H1 (cell line): ENCODE data around the gene CCDC40. TPM values are rescaled to one million over a fixed set of nuclear protein-coding genes. Genes with fewer than 3 reads are reported as not detected.

Experiments used
- CTCF ChIA-PET: fragments of 300-600 bp; sonication (Branson Sonifier 250); formaldehyde crosslinking; loops from one replicate; lab custom pipeline; 2021; ENCODE audit not compliant: partially characterized antibody; lab: Charles Lee
- POLR2A ChIA-PET: fragments of 300-600 bp; sonication (Branson Sonifier 250); formaldehyde crosslinking; loops from one replicate; lab custom pipeline; 2021; ENCODE audit warnings: inconsistent platforms; ENCODE audit not compliant: partially characterized antibody; lab: Charles Lee
- DNase-seq, 2 experiments: peaks; one replicate each; pipeline versions ENCODE4 v3.0.0 to v3.0.0-alpha.2; 2010 to 2022; ENCODE audit warnings: low spot score in 2 of 2, low read depth in 1 of 2, mixed read lengths in 1 of 2
- FAIRE-seq: peaks from 2 replicates; lab custom pipeline; 2011; peaks lifted over from hg19 to GRCh38; lab: Jason Lieb, UNC
- H2AFZ ChIP-seq: 2 replicates; pipeline ENCODE4 v1.8.1; 2012; ENCODE audit warnings: low read length, inconsistent platforms
- H2AK5ac ChIP-seq: 2 replicates; pipeline ENCODE4 v1.6.1; 2013; ENCODE audit warnings: low read depth, low read length
- H2BK120ac ChIP-seq: replicated peaks from 2 replicates; pipeline ENCODE3; 2013; ENCODE audit warnings: low read depth, low read length, inconsistent platforms
- H2BK12ac ChIP-seq: 2 replicates; pipeline ENCODE4 v1.6.1; 2013; ENCODE audit warnings: low read depth, low read length
- H2BK15ac ChIP-seq: 2 replicates; pipeline ENCODE4 v1.6.1; 2013; ENCODE audit warnings: low read length
- H2BK20ac ChIP-seq: 2 replicates; pipeline ENCODE4 v1.6.1; 2013; ENCODE audit warnings: low read length
- H2BK5ac ChIP-seq: 2 replicates; pipeline ENCODE4 v1.6.1; 2013; ENCODE audit warnings: low read depth, low read length
- H3K14ac ChIP-seq: 2 replicates; pipeline ENCODE4 v1.6.1; 2013; ENCODE audit warnings: inconsistent platforms; ENCODE audit not compliant: insufficient read length
- H3K18ac ChIP-seq: 2 replicates; pipeline ENCODE4 v1.6.1; 2013; ENCODE audit warnings: low read length; ENCODE audit errors: extremely low read depth
- H3K23ac ChIP-seq: 2 replicates; pipeline ENCODE4 v1.6.1; 2013; ENCODE audit warnings: inconsistent platforms; ENCODE audit not compliant: insufficient read length
- H3K23me2 ChIP-seq: 2 replicates; pipeline ENCODE4 v1.6.1; 2013; ENCODE audit warnings: low read depth, low read length
- H3K27ac ChIP-seq: 2 replicates; pipeline ENCODE4 v1.6.1; 2011; ENCODE audit warnings: low read depth, low read length, inconsistent platforms
- H3K27me3 ChIP-seq, 4 experiments: replicated peaks in 1 of 4; 1 replicate in 1 of 4; 2 replicates in 3 of 4; pipeline versions ENCODE4 v1.6.1 to v1.8.1; 2011 to 2013; ENCODE audit warnings: low read length in 3 of 4, mild to moderate bottlenecking in 3 of 4, inconsistent platforms in 2 of 4, mixed read lengths in 2 of 4, moderate library complexity in 1 of 4; ENCODE audit not compliant: control insufficient read depth in 3 of 4, insufficient read depth in 3 of 4; ENCODE audit errors: extremely low read depth in 1 of 4
- H3K36me3 ChIP-seq, 4 experiments: 2 replicates each; pipeline versions ENCODE4 v1.6.1 to v1.8.1; 2011 to 2013; ENCODE audit warnings: mild to moderate bottlenecking in 4 of 4, low read length in 3 of 4, moderate library complexity in 2 of 4, control low read depth in 1 of 4, inconsistent platforms in 1 of 4; ENCODE audit not compliant: insufficient read depth in 4 of 4, control insufficient read depth in 2 of 4
- H3K4ac ChIP-seq: replicated peaks from 2 replicates; pipeline ENCODE3; 2013; ENCODE audit warnings: low read length, low read depth, mixed read lengths, inconsistent platforms; ENCODE audit not compliant: insufficient read length
- H3K4me1 ChIP-seq, 4 experiments: replicated peaks in 1 of 4; 1 replicate in 1 of 4; 2 replicates in 3 of 4; pipeline versions ENCODE4 v1.6.1 to v1.8.1; 2011 to 2013; ENCODE audit warnings: low read length in 3 of 4, inconsistent platforms in 2 of 4, mixed read lengths in 1 of 4; ENCODE audit not compliant: insufficient read depth in 4 of 4, control insufficient read depth in 3 of 4
- H3K4me2 ChIP-seq, 2 experiments: 2 replicates each; pipeline versions ENCODE4 v1.6.1 to v1.8.1; 2011 to 2013; ENCODE audit warnings: low read depth in 2 of 2, low read length in 2 of 2, control low read depth in 1 of 2, inconsistent platforms in 1 of 2, mild to moderate bottlenecking in 1 of 2; ENCODE audit not compliant: insufficient read depth in 1 of 2
- H3K4me3 ChIP-seq, 4 experiments: fragments of 200-600, 300-600 bp in 1 of 4; sonication (generic), shearing (Covaris generic), sonication (Bioruptor Twin) in 1 of 4; 2 replicates each; pipeline versions ENCODE4 v1.5.1 to v1.8.1; 2011 to 2016; ENCODE audit warnings: low read length in 4 of 4, low read depth in 3 of 4, control low read depth in 2 of 4, inconsistent platforms in 2 of 4, mild to moderate bottlenecking in 2 of 4, mixed read lengths in 1 of 4, moderate library complexity in 1 of 4; ENCODE audit not compliant: insufficient read depth in 2 of 4; ENCODE audit errors: extremely low read depth in 1 of 4
- H3K56ac ChIP-seq: replicated peaks from 2 replicates; pipeline ENCODE3; 2013; ENCODE audit warnings: low read depth, mild to moderate bottlenecking, mixed read lengths, low read length, inconsistent platforms; ENCODE audit not compliant: insufficient read length
- H3K79me1 ChIP-seq: 2 replicates; pipeline ENCODE4 v1.6.1; 2013; ENCODE audit warnings: low read depth, low read length, control low read depth
- H3K79me2 ChIP-seq, 2 experiments: 2 replicates each; pipeline versions ENCODE4 v1.6.1 to v1.8.1; 2012 to 2013; ENCODE audit warnings: low read length in 2 of 2, mild to moderate bottlenecking in 2 of 2, inconsistent platforms in 1 of 2; ENCODE audit not compliant: insufficient read depth in 2 of 2, control insufficient read depth in 1 of 2
- H3K9ac ChIP-seq, 4 experiments: replicated peaks in 1 of 4; 1 replicate in 1 of 4; 2 replicates in 3 of 4; pipeline versions ENCODE4 v1.6.1 to v1.8.1; 2011 to 2013; ENCODE audit warnings: low read depth in 3 of 4, low read length in 3 of 4, control low read depth in 2 of 4, mild to moderate bottlenecking in 2 of 4, moderate library complexity in 2 of 4, inconsistent platforms in 1 of 4; ENCODE audit errors: extremely low read depth in 1 of 4
- H3K9me3 ChIP-seq, 2 experiments: 2 replicates each; pipeline versions ENCODE4 v1.6.1 to v1.8.1; 2012 to 2013; ENCODE audit warnings: mild to moderate bottlenecking in 2 of 2, moderate library complexity in 2 of 2, control low read depth in 1 of 2, inconsistent platforms in 1 of 2, low read depth in 1 of 2, low read length in 1 of 2, mixed read lengths in 1 of 2; ENCODE audit not compliant: insufficient read depth in 2 of 2
- H4K20me1 ChIP-seq, 2 experiments: replicated peaks in 1 of 2; 2 replicates each; pipeline versions ENCODE3 to v1.8.1; 2011 to 2013; ENCODE audit warnings: inconsistent platforms in 2 of 2, low read length in 2 of 2, mild to moderate bottlenecking in 1 of 2; ENCODE audit not compliant: insufficient read depth in 2 of 2, control insufficient read depth in 1 of 2
- H4K5ac ChIP-seq: 2 replicates; pipeline ENCODE4 v1.6.1; 2013; ENCODE audit warnings: low read length, low read depth, mixed read lengths, inconsistent platforms; ENCODE audit not compliant: insufficient read length
- H4K8ac ChIP-seq: 2 replicates; pipeline ENCODE4 v1.8.0; 2013; ENCODE audit warnings: mild to moderate bottlenecking, moderate library complexity, low read length, inconsistent platforms; ENCODE audit not compliant: insufficient read depth; ENCODE audit errors: extremely low read depth
- H4K91ac ChIP-seq: replicated peaks from 2 replicates; pipeline ENCODE3; 2013; ENCODE audit warnings: low read length, mixed read lengths, inconsistent platforms; ENCODE audit not compliant: insufficient read length
- ASH2L ChIP-seq: fragments of 200-600, 300-600 bp; sonication (generic); IDR thresholded peaks from one replicate; pipeline ENCODE4 v1.7.1; 2017; ENCODE audit warnings: low read length
- FOSL1 ChIP-seq: IDR thresholded peaks from 2 replicates; pipeline ENCODE4 v1.6.1; 2011; ENCODE audit warnings: mild to moderate bottlenecking, low read depth, low read length, moderate library complexity; ENCODE audit not compliant: insufficient read depth
- SUZ12 ChIP-seq: fragments of 200-600 bp; sonication (generic); IDR thresholded peaks from 2 replicates; pipeline ENCODE4 v1.6.1; 2012; ENCODE audit warnings: mild to moderate bottlenecking, inconsistent platforms, low read length, moderate library complexity, mixed read lengths
- WGBS, 2 experiments: shearing (Covaris generic) in 1 of 2; methylation state at CpG; one replicate each; pipeline versions ENCODE4 v1.1.6 to v1.1.7; 2013 to 2015; ENCODE audit warnings: low lambda C conversion rate in 2 of 2, mixed read lengths in 2 of 2, inconsistent platforms in 1 of 2, low coverage in 1 of 2, missing lambda C conversion rate in 1 of 2; ENCODE audit not compliant: insufficient replicate concordance in 2 of 2, insufficient coverage in 1 of 2, insufficient read length in 1 of 2; ENCODE audit errors: extremely low coverage in 1 of 2, missing lambda C conversion rate in 1 of 2; 5-methylcytosine and 5-hydroxymethylcytosine counted together
- polyA plus RNA-seq, 7 experiments: library from polyadenylated mRNA; depleted of rRNA in 3 of 7; stranded (reverse) in 5 of 7; unstranded in 2 of 7; fragments of >200 nt in 5 of 7; fragments of 200-250 nt in 2 of 7; gene quantifications; 1 replicate in 5 of 7; 2 replicates in 1 of 7; 4 replicates in 1 of 7; pipeline versions ENCODE4 v1.2.1 to v1.2.3, GENCODE V29; 2011 to 2013; ENCODE audit warnings: missing spikeins in 2 of 7, mixed read lengths in 2 of 7
- total RNA-seq: library from RNA; stranded (reverse); fragmentation: NEBNext Ultra II Directional; extraction: Animal tissue kit (Norgen Biotek cat#: 25700); gene quantifications from 2 replicates; pipeline ENCODE4 v1.2.1, GENCODE V29; 2021

The CCDC40 gene
- total and polyA plus RNA-seq, 2 of the 8 experiments (the other 6 are each of a cell fraction or from before 2014, with no cell fraction given) = 4.1 to 11.5 TPM

- Histone ChIP-seq H3K4me2 (no peak overlapping the region), H3K36me3 (peaks cover 0 to 11% (median 1%) of the 10 kb centered on the region in 4 experiments; a peak in 2 of 8 replicates), H2AFZ (no peak overlapping the region), H2BK5ac (no peak overlapping the region), H3K9me3 (no peaks in the 10 kb centered on the region; a peak in 1 of 4 replicates), H3K18ac (no peak overlapping the region), H4K8ac (peak overlapping the region; percentile 62), H4K20me1 (peaks cover 2 to 22% of the 10 kb centered on the region in 2 experiments), H3K4me1 (peaks cover 0 to 7% (median 3%) of the 10 kb centered on the region in 4 experiments; a peak in 3 of 7 replicates), H3K4ac (no peak overlapping the region), H3K23ac (no peak overlapping the region), H3K23me2 (no peaks in the 10 kb centered on the region), H2AK5ac (no peak overlapping the region), H2BK15ac (no peak overlapping the region), H3K4me3 (no peak overlapping the region), H3K79me1 (peaks cover 6% of the 10 kb centered on the region; the same call in 1 of the 2 replicates), H3K27me3 (no peaks in the 10 kb centered on the region), H2BK120ac (no peak overlapping the region), H4K91ac (no peak overlapping the region), H3K9ac (no peak overlapping the region), H2BK20ac (no peak overlapping the region), H3K27ac (no peak overlapping the region), H4K5ac (no peak overlapping the region), H2BK12ac (no peak overlapping the region), H3K56ac (no peak overlapping the region), H3K79me2 (peaks cover 0 to 14% of the 10 kb centered on the region in 2 experiments; a peak in 1 of 4 replicates), H3K14ac (no peak overlapping the region)
- POLR2A ChIA-PET = interaction anchor here (0.6 to 3.7 kb wide), 2 partner anchors 10 to 62 kb away, joined by 3 to 20 read pairs; no protein-coding TSS in a partner anchor
- DNase-seq (no peak), FAIRE-seq (no peak)
- WGBS, 2 experiments = 94 to 100% methylated on average over 2 to 15 of the region's 15 CpGs
- TF ChIP-seq SUZ12 (no peak), FOSL1 (no peak), ASH2L (no peak)
- CTCF ChIA-PET = interaction anchor here (0.6 to 10.2 kb wide), 11 partner anchors 10 to 358 kb away, joined by 3 to 110 read pairs (median 4); no protein-coding TSS in a partner anchor
Measured at GRCh38 chr17:80003969-80004368, 32.5 kb upstream of the CCDC40 start.
